ENCODE measurements around the gene ACAD10.
"Not testable (repeated sequence)": the region's sequence is repeated elsewhere in the genome, so short reads cannot be mapped to it uniquely, and the experiment has no call there.

ACAD10 gene

DNA sequence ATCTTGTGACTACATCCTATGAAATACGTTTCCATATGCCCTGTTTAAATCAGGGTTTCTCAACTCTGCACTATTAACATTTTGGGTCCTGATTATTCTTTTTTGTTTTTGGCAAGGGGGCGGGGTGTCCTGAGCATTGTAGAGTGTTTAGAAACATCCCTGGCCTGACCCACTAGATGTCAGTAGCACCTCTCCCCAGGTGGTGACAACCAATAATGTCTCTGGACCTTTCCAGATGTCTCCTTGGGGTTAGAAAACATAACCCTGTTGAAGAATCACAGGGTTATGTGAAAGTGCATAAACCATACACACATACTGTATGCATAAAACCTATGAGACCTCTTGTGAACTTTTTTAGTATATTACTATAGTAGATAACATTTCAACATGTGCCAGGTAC lies 1.4 kb downstream of the ACAD10 start:
- DNase-seq (ENCODE audit: low spot score) = no peak

DNA sequence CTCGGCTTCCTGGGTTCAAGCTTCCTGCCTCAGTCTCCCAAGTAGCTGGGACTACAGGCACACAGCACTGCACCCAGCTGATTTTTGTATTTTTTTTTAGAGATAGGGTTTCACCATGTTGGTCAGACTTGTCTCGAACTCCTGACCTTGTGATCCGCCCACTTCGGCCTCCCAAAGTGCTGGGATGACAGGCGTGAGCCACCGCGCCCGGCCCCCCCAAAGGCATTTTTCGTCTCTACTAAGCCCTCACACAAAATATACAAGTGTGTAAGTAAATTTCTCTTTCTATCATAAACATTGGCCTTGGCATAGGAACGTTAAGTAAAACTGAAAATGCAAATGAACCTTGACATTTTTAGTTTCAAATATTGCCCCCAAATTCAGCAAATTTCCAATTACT lies 2.1 kb downstream of the ACAD10 start:
- no peak for DNase-seq (ENCODE audit: low spot score)

DNA sequence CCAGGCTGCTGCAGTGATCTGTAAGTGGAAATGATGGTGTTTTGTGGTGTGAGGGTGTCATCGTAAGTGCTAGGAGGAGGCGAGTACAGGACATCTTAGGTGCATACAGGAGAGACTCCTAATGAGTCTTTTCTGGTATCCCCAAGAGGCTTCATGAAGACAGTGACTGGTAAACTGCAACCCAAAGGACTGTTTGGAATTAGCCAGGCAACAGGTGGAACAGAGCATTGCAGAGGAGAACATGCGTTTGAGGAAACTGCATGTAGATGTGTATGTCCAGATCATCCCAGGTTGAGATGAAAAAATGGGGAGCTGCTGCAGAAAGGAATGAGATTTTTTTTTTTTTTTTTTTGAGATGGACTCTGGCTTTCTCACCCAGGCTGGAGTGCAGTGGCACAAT lies 5.4 kb downstream of the ACAD10 start:
- DNase-seq (ENCODE audit: low spot score) = no peak

DNA sequence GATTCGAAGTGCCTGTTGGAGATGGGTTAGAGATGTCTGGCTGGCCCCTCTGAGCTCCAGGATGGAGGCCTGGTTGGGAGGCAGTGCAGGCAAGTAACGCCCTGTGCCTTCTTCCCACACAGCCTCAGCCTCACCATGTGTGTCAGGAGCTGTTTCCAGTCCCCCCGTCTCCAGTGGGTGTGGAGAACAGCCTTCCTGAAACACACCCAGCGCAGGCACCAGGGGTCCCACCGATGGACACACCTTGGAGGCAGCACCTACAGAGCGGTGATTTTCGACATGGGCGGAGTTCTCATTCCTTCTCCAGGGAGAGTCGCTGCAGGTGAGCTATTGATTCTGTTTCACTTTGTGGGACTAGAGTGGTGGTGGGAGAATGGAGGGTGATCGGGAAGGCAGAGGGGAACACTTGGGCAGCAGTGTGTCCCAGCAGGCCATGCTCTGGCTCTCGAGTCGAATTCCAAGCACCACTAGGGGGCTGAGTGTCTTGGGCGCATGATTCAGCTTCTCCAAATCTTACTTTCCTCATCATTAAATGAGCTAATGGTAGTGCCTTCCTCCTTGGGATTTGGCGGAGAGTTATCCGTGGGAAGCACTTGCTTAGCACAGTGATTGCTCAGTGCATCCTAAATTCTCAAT lies 6.8 kb downstream of the ACAD10 start:
- no peak for DNase-seq (ENCODE audit: low spot score)

DNA sequence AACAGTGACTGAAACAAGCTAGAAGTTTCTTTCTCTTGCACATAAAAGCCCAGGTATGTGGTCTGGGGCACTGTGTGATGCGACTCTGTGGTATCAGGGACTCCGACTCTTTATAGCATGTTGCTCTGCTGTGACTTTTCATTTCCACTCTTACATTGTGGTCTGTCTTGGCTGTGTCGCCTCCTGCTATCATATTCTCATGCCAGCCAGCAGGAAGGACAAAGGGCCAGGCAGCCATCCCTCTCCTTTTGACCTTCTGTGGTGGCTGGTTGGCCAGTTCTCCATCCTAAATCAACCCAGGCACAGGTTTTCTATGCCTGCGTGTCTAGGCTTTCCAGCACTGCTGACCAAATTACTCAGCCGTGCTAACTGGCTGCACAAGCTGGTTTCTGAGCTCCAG lies 8.0 kb downstream of the ACAD10 start:
- no peak for DNase-seq (ENCODE audit: low spot score)

DNA sequence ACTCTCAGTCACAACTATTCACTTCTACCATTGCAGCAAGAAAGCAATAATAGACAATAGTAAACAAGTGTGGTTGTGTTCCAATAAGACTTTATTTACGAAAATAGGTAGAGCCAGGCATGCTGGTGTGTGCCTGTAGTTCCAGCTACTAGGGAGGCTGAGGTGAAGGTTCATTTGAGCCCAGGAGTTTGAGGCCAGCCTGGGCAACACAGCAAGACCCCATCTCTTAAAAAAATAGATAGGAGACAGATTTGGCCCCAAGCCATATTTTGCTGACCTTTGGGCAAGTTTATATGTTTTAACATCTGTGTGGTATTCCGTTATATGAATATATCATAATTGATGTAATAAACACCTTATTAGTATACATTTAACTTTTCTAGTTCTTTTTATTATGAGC lies 14.1 kb downstream of the ACAD10 start:
- no peak for DNase-seq (ENCODE audit: low spot score)

DNA sequence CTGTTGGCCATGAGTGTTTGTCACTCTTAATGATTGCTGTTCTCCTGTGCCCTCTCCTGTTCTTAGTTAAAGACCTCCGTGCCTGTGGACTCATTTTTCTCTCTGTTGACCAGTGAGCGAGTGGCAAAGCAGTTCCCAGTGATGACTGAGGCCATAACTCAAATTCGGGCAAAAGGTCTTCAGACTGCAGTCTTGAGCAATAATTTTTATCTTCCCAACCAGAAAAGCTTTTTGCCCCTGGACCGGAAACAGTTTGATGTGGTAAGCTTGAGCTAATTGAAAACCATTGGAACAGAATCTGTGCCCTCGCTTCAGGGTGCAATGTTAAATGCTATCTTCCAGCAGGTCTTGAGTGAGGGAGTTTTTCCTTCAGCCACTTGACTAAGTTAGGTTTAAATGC lies 19.8 kb downstream of the ACAD10 start:
- no peak for DNase-seq (ENCODE audit: low spot score)

DNA sequence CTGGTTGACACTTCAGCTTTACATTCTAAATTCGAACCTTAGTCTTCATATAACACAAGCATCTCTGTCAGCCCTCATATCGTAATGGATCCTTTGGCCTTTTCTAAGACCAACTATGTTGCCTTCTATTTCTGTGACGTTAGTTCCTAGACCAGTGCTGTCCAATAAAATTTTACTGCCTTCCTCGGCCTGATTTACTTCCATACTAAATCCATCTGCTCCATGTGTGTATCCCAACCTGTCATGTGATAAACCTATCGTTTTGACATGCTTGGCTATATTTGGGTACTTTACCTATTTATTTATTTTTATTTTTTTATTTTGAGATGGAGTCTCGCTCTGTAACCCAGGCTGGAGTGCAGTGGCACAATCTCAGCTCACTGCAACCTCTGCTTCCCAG lies 20.3 kb downstream of the ACAD10 start:
- no peak for DNase-seq (ENCODE audit: low spot score)

DNA sequence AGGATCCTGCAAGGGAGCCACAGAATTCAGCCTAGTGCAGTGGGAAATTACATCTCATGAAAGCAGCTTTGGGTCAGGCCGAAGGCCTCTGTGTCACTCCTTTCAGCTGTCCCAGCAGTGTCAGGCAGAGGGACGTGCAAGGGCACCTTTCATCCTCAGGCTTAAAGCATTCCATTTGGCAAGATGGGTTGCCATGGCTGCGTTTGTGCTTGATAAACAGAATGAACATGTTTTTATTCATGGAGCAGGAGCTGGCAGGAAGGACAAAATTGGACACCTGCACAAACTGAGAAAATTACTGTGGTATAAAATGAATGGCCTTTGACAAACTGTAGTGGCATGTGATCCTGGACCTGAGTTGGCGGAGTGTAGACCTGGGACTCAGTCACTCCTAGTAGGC lies 29.4 kb downstream of the ACAD10 start:
- no peak for DNase-seq (ENCODE audit: low spot score)

DNA sequence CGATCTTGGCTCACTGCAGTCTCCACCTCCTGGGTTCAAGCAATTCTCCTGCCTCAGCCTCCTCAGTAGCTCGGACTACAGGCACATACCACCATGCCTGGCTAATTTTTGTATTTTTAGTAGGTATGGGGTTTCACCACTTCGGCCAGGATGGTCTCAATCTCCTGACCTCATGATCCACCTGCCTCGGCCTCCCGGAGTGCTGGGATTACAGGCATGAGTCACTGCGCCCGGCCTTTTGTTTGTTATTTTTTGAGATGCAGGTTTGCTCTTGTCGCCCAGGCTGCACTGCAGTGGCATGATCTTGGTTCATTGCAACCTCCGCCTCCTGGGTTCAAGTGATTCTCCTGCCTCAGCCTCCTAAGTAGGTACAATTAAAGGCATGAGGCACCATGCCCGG lies 33.5 kb downstream of the ACAD10 start:
- DNase-seq (ENCODE audit: low spot score) = not testable (repeated sequence)

DNA sequence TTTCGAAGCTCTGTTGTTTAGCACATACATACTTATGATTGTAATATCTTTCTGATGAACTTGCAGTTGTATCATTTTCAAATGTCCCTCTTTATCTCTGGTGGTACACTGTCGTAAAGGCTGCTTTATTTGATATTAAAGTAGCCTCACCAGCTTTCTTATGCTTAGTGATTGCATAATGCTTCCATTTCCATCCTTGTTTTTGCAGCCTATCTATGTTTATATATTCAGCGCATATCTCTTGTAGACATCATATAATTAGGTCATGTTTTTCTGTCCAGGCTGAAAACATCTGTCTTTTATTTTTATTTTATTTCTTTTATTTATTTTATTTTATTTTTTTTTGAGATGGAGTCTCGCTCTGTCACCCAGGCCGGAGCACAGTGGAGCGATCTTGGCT lies 34.6 kb downstream of the ACAD10 start:
- no peak for DNase-seq (ENCODE audit: low spot score)

DNA sequence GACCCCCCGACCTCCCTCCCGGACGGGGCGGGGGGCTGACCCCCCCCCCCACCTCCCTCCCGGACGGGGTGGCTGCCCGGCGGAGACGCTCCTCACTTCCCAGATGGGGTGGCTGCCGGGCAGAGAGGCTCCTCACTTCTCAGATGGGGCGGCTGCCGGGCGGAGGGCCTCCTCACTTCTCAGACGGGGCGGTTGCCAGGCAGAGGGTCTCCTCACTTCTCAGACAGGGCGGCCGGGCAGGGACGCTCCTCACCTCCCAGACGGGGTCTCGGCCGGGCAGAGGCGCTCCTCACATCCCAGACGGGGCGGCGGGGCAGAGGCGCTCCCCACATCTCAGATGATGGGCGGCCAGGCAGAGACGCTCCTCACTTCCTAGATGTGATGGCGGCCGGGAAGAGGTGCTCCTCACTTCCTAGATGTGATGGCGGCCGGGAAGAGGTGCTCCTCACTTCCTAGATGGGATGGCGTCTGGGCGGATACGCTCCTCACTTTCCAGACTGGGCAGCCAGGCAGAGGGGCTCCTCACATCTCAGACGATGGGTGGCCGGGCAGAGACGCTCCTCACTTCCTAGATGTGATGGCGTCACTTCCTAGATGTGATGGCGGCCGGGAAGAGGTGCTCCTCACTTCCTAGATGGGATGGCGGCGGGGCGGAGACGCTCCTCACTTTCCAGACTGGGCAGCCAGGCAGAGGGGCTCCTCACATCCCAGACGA lies 38.0 kb downstream of the ACAD10 start:
- not testable (repeated sequence) for DNase-seq (ENCODE audit: low spot score)

DNA sequence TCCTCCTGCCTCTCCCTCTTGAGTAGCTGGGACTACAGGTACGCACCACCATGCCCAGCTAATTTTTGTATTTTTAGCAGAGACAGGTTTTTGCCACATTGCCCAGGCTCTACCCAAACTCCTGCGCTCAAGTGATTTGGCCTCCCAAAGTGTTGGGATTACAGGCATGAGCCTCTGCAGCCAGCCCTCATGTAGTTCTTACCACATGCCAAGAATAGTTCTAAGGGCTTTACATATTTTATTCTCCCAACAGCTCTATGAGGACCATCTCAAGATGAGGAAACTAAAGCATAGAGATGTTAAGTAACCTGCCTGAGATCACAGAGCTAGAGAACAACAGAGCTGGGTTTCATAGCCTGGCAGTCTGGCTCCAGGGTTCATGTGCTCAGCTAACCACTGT lies 42.9 kb downstream of the ACAD10 start:
- no peak for DNase-seq (ENCODE audit: low spot score)

DNA sequence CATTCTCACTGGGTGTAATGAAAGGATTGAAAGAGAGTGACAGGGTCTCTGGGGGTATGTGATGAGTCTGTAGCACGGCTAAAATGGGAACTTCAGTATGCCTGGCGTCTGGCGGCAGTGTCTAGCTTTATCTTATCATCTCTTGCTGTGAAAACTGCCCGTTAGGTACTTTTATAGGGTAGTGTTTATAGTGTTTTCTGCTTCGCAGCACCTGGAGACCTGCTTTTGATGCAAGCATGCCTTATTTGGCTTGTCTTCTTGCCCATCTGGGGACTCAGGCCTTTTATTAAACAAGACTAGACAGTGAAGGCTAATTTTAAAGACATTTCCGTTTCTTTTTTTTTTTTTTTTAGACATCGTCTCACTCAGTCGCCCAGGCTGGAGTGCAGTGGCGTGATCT lies 44.6 kb downstream of the ACAD10 start:
- no peak for DNase-seq (ENCODE audit: low spot score)

DNA sequence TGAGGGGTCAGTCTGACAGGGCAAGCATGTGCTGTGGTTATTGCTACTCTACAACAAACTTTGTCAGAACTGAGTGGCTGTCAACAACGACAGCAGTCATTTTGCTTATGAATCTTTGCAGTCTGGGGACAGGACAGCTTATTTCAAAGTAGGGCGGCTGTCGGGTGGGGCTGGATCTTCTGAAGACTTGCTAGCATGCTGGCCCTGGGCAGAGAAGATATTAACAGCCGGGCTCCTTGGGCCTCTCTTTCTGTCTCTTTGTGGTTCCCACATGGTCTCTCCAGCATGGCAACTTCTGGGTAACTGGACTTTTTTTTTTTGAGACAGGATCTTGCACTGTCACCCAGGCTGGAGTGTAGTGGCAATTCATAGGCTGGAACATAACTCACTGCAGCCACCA lies 46.9 kb downstream of the ACAD10 start:
- DNase-seq (ENCODE audit: low spot score) = no peak

DNA sequence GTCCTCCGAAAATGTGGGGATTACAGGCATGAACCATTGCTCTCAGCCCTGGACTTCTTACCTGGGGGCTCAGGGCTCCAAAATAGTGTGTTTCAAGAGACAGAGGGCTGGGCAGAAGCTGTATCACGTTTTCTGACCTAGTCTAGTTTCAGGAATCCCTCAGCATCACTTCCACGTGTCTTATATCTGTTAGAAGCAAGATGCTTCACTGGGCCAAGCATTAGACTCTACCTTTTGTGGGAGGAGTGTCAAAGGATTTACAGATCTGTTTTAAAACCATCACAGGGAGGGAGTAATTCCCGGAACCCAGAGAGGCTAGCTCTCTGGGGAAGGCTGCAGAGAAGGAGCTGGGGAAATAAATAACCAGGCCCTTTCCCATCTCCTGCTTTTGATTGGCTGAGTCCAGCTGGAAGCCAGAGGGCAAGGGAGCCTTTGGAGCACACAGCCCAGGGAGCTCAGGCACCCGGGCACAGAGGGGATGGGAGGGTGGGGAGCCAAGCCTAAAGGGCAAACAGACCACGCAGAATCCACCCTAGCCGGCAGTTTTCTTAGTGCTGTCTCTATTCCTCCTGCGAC lies 47.6 kb downstream of the ACAD10 start:
- no peak for DNase-seq (ENCODE audit: low spot score)

DNA sequence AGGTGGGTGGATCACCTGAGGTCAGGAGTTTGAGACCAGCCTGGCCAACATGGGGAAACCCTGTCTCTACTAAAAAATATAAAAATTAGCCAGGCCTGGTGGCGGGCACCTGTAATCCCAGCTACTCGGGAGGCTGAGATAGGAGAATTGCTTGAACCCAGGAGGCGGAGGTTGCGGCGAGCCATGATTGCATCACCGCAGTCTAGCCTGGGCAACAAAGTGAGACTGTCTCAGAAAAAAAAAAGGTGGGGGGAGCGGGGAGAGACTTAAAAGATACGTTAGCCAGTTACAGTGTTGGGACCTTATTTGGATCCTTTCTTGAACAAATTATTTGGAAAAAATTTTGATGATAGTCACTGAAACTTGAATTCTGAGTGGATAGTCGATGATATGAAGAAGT lies 53.7 kb downstream of the ACAD10 start:
- DNase-seq (ENCODE audit: low spot score) = not testable (repeated sequence)

DNA sequence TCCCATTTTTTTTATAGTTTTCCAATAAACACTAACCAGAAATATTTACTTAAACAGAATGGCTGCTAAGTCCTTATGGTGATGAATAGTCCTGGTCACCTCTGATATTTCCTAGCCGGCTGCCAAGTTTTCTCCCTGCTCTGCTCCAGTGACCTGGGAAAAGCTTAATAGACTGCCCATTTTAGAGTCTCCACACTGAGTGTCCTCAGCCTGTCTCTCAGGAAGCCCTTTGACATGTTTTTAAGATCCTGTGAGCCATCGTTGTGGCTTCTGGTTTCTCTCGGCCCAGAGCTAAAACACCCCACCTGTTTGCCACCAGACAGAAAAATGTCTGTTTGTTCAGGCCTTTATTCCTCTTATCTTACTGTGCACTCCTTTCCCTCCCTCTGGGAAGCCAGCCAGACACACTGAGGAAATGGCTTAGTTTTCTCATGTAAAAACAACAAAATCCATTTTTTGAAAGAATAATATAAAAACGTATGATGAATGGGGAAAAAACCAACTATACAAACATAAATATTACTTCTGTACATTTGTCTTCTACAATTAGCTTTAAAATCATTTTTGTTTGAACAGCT lies 55.5 kb downstream of the ACAD10 start:
- DNase-seq (ENCODE audit: low spot score) = no peak

DNA sequence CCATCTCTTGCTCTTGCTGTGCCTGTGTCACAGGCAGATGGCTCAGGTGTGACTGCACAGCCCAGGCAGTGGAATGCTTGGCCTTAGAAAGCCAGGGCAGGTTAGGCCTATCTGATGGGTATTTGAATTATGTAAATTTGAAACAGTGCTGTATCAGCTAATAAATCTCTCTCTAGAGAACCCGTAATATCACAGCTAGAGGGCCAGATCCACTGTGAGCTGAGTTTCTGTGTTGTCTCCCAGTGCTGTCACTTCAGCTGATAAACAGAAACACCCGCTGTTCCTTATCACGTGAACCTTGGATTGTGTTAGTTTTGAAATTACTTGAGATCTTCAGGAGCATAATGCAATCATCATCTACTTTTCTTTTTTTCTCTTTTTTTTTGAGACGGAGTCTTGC lies 59.4 kb downstream of the ACAD10 start:
- no peak for DNase-seq (ENCODE audit: low spot score)

DNA sequence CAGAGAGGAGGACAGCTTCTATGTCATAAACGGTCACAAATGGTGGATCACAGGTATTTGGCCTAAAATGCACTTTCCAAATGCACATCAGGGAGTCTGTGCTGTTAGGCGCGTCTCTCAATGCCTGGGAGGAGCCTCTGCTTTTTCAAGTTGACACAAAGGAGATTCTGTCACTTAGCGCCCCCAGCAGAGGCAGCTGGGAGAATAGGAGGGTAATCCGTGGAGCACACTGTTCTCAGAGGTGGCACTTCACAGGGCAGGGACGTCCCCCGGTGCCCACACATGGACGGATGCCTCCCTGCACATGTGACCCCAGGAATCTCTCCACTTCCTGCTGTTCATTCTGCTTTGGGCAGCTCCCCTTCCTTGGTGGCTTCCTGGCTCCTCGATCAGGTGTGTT lies 61.5 kb downstream of the ACAD10 start:
- DNase-seq (ENCODE audit: low spot score) = no peak

DNA sequence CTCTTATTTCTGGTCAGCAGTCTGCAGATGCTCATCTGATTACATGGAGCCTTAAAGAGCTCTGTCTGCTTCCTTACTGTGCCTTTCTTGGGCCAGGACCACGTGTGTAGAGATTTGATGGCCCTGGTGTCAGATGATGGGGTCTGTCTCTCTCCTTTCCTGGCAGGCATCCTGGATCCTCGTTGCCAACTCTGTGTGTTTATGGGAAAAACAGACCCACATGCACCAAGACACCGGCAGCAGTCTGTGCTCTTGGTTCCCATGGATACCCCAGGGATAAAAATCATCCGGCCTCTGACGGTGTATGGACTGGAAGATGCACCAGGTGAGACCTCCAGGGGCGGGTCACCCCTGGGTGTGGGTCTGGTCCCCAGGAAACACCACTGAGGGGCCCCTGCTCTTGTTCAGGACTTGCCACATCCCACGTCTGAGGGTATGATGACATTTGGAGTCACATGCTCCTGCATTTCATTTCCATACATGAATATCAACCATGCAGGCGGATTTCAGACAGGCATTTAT lies 62.4 kb downstream of the ACAD10 start:
- no peak for DNase-seq (ENCODE audit: low spot score)

DNA sequence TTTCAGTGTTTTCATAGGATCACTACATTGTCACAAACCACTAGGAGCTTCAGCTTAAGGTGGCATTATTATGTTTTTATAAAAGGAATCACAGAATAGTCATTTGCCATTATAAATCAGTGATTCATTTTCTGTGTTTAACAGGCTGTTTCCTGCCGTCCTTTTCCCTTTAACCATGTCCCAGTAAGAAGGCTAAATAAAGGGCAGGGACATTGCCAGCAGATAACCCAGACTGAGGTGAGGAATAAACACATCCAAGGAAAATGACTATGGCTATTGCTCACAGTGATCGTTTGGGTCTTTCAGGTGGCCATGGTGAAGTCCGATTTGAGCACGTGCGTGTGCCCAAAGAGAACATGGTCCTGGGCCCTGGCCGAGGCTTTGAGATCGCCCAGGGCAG lies 63.0 kb downstream of the ACAD10 start:
- no peak for DNase-seq (ENCODE audit: low spot score)

DNA sequence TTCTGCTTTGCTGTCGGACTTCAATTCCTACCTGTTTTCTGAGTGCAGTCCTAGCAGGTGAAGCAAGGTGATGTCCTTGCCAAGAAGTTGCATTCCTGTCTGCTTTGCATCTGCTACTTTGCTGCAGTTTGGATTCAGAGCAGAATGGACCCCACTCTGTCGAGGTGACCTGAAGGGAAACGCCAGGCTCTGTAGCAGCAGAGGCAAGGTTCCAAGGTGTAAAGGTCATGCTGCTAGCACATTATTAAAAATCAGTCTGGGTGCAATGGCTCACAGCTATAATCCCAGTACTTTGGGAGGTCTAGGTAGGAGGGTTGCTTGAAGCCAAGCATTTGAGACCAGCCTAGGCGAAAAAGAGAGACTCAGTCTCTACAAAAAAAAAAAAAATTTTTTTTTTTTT lies 63.5 kb downstream of the ACAD10 start:
- no peak for DNase-seq (ENCODE audit: low spot score)
